HG03039 (cell line): Measurements from ENCODE around the gene TUBB8.
"Not testable (repeated sequence)": the region's sequence is repeated elsewhere in the genome, so short reads cannot be mapped to it uniquely, and the experiment has no call there.

Experiments used
- ATAC-seq: cut with Tn5 transposase; IDR thresholded peaks from one replicate; pipeline ENCODE4 v1.9.1; 2021; ENCODE audit warnings: mild to moderate bottlenecking, moderate library complexity; ENCODE audit not compliant: unreplicated experiment

The TUBB8 gene

GRCh38 chr10:49926-50325 is 830 bp upstream of the TUBB8 start:
- not testable (repeated sequence) for ATAC-seq

DNA sequence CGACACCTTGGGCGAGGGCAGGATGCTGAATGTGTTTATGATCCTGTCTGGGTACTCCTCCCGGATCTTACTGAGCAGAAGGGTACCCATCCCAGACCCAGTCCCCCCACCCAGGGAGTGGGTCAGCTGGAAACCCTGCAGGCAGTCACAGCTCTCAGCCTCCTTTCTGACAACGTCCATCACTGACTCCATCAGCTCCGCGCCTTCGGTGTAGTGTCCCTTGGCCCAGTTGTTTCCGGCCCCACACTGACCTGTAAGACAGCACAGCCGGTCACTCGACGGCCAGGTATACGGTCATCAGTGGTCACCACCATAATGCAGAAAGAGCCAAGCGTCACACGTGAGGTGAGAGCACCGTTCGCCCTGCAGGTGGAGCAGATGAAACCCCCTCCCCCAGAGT is 1.2 kb downstream of the TUBB8 start:
- not testable (repeated sequence) for ATAC-seq

- not testable (repeated sequence) for ATAC-seq
Observed at GRCh38 chr10:13315-13635, 35.8 kb downstream of the TUBB8 start.

- not testable (repeated sequence) for ATAC-seq
Observed at GRCh38 chr10:12444-13314, 36.4 kb downstream of the TUBB8 start.

- ATAC-seq, result not testable (repeated sequence)
Observed at GRCh38 chr10:11260-11659, 37.8 kb downstream of the TUBB8 start.

DNA sequence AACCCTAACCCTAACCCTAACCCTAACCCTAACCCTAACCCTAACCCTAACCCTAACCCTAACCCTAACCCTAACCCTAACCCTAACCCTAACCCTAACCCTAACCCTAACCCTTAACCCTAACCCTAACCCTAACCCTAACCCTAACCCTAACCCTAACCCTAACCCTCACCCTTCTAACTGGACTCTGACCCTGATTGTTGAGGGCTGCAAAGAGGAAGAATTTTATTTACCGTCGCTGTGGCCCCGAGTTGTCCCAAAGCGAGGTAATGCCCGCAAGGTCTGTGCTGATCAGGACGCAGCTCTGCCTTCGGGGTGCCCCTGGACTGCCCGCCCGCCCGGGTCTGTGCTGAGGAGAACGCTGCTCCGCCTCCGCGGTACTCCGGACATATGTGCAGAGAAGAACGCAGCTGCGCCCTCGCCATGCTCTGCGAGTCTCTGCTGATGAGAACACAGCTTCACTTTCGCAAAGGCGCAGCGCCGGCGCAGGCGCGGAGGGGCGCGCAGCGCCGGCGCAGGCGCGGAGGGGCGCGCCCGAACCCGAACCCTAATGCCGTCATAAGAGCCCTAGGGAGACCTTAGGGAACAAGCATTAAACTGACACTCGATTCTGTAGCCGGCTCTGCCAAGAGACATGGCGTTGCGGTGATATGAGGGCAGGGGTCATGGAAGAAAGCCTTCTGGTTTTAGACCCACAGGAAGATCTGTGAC is 38.7 kb downstream of the TUBB8 start:
- not testable (repeated sequence) for ATAC-seq
